ENCODE results near the gene PUM1.

GRCh38 chr1:31040038-31040437 is 25.5 kb downstream of the PUM1 start:
- TF ChIP-seq CTCF (IDR thresholded peaks at IDR 0.05; ENCODE audit: poor library complexity) (no peak), EZH2phosphoT487 (IDR thresholded peaks at IDR 0.05; ENCODE audit: low read depth, severe bottlenecking, unreplicated experiment) (no peak), EZH2 (IDR thresholded peaks at IDR 0.05; ENCODE audit: borderline replicate concordance) (no peak)
